ENCODE results near the gene ANO1. TPM values are rescaled to one million over a fixed set of nuclear protein-coding genes. Genes with fewer than 3 reads are reported as not detected.
A peak's percentile ranks its signal among the peaks of the same experiment; 100 is the strongest.

ANO1 gene
- total and polyA plus RNA-seq, 4 donors, result 7.8 to 64.8 (median 32.2) TPM

- Histone ChIP-seq H3K36me3 (ENCODE audit: control insufficient read depth in 4 of 4, insufficient read depth in 3 of 4, low read depth in 1 of 4, low read length in 3 of 4) (no peaks in the 10 kb centered on the region), H3K9ac (ENCODE audit: low read depth in 1 of 2, low read length in 2 of 2) (no peak overlapping the region), H3K4me3 (ENCODE audit: low read depth in 1 of 3, low read length in 3 of 3) (no peak overlapping the region), H3K27me3 (ENCODE audit: control insufficient read depth in 4 of 4, insufficient read depth in 4 of 4, low read length in 3 of 4) (no peaks in the 10 kb centered on the region), H3K4me1 (ENCODE audit: control insufficient read depth in 4 of 4, insufficient read depth in 4 of 4, low read length in 3 of 4) (peaks cover 7 to 31% (median 25%) of the 10 kb centered on the region in 4 donors), H3K27ac (ENCODE audit: low read depth in 1 of 2, low read length in 2 of 2) (no peak overlapping the region), H3K9me3 (ENCODE audit: control insufficient read depth in 4 of 4, low read length in 3 of 4) (no peaks in the 10 kb centered on the region)
- WGBS, result 82% methylated on average over 7 of the region's 7 CpGs
- TF ChIP-seq ATF3 (IDR thresholded peaks at IDR 0.05) (no peak), JUND (IDR thresholded peaks at IDR 0.05) (no peak), FOXA1 (IDR thresholded peaks at IDR 0.05) (no peak), TAF1 (conservative IDR thresholded peaks at IDR 0.05) (no peak), HNF4G (IDR thresholded peaks at IDR 0.05) (no peak), EGR1 (IDR thresholded peaks at IDR 0.05; ENCODE audit: low read depth in 2 of 2) (no peak), CTCF (IDR thresholded peaks at IDR 0.05; ENCODE audit: low read depth, low read length, missing input control) (no peak), SP1 (IDR thresholded peaks at IDR 0.05) (no peak), MAX (IDR thresholded peaks at IDR 0.05) (no peak), HNF4A (conservative IDR thresholded peaks at IDR 0.05) (no peak), NR2F2 (IDR thresholded peaks at IDR 0.05) (no peak), GABPA (IDR thresholded peaks at IDR 0.05 in 1 of 2, conservative IDR thresholded peaks at IDR 0.05 in 1 of 2) (no peak), ZBTB33 (IDR thresholded peaks at IDR 0.05) (no peak), FOXA2 (IDR thresholded peaks at IDR 0.05) (no peak), REST (IDR thresholded peaks at IDR 0.05) (no peak)
- peak; percentile 14 for DNase-seq (ENCODE audit: low spot score)
Observed at GRCh38 chr11:70050243-70050642, 27.9 kb upstream of the ANO1 start.

- no peaks in the 10 kb centered on the region for H3K36me3 ChIP-seq (ENCODE audit: control insufficient read depth in 4 of 4, insufficient read depth in 3 of 4, low read depth in 1 of 4, low read length in 3 of 4)
- H3K9me3 ChIP-seq (ENCODE audit: control insufficient read depth in 4 of 4, low read length in 3 of 4), result no peaks in the 10 kb centered on the region
- H3K4me1 ChIP-seq (ENCODE audit: control insufficient read depth in 4 of 4, insufficient read depth in 4 of 4, low read length in 3 of 4), result peaks cover under 1 to 7% (median 4%) of the 10 kb centered on the region in 4 donors
- 91% methylated on average over 3 of the region's 3 CpGs for WGBS
- no peak for TF ChIP-seq JUND (IDR thresholded peaks at IDR 0.05)
- TF ChIP-seq EGR1 (IDR thresholded peaks at IDR 0.05; ENCODE audit: low read depth in 2 of 2), result no peak
- no peak for TF ChIP-seq FOXA2 (IDR thresholded peaks at IDR 0.05)
- no peak for TF ChIP-seq HNF4G (IDR thresholded peaks at IDR 0.05)
- no peak for TF ChIP-seq MAX (IDR thresholded peaks at IDR 0.05)
- no peak for TF ChIP-seq RXRA (IDR thresholded peaks at IDR 0.05)
- no peak for TF ChIP-seq HNF4A (conservative IDR thresholded peaks at IDR 0.05)
- no peak for TF ChIP-seq SP1 (IDR thresholded peaks at IDR 0.05)
- no peak for TF ChIP-seq YY1 (IDR thresholded peaks at IDR 0.05)
- no peak for TF ChIP-seq CTCF (IDR thresholded peaks at IDR 0.05; ENCODE audit: low read depth, low read length, missing input control)
- no peak for TF ChIP-seq ATF3 (IDR thresholded peaks at IDR 0.05)
- TF ChIP-seq NR2F2 (IDR thresholded peaks at IDR 0.05), result no peak
- no peak overlapping the region for H3K9ac ChIP-seq (ENCODE audit: low read depth in 1 of 2, low read length in 2 of 2)
- DNase-seq (ENCODE audit: low spot score), result peak; percentile 17
- H3K27me3 ChIP-seq (ENCODE audit: control insufficient read depth in 4 of 4, insufficient read depth in 4 of 4, low read length in 3 of 4), result no peaks in the 10 kb centered on the region
- no peak overlapping the region for H3K27ac ChIP-seq (ENCODE audit: low read depth in 1 of 2, low read length in 2 of 2)
- no peak overlapping the region for H3K4me3 ChIP-seq (ENCODE audit: low read depth in 1 of 3, low read length in 3 of 3)
Observed at GRCh38 chr11:70054004-70054403, 24.1 kb upstream of the ANO1 start.

Measured in liver (tissue), 9 donors.